ENCODE results near the gene SRCAP.
"Not testable (repeated sequence)": the region's sequence is repeated elsewhere in the genome, so short reads cannot be mapped to it uniquely, and the experiment has no call there.

Gene SRCAP

DNA sequence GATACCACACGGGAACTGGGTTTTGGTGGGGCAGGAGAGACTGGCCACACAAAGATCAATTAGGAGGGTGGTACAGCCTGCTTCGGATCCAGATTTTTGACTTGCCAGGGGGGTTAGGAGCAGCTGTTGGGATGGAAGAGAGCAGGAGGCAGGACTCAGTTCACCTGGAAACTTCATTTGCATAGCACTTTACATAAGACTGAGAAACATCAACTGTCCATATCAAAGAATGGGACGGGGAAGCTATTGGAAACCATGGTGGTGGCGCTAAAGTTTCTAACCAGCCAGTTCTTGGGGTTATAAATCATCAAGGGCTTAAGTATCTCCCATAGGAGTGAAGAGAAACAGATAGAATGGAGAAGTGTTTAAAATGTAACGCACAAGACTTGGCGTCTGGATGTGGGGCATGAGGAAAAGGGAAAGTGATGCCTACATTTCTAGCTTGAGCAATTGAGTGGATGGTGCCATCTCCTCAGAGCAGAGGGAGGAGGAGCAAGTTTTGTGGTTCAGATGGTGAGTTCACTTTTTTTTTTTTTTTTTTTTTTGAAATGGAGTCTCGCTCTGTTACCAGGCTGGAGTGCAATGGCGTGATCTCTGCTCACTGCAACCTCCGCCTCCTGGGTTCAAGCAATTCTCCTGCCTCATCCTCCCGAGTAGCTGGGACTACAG, 6.4 kb upstream of the SRCAP start:
- DNase-seq (ENCODE audit: low read depth) = no peak
- TF ChIP-seq, protein P1, sequence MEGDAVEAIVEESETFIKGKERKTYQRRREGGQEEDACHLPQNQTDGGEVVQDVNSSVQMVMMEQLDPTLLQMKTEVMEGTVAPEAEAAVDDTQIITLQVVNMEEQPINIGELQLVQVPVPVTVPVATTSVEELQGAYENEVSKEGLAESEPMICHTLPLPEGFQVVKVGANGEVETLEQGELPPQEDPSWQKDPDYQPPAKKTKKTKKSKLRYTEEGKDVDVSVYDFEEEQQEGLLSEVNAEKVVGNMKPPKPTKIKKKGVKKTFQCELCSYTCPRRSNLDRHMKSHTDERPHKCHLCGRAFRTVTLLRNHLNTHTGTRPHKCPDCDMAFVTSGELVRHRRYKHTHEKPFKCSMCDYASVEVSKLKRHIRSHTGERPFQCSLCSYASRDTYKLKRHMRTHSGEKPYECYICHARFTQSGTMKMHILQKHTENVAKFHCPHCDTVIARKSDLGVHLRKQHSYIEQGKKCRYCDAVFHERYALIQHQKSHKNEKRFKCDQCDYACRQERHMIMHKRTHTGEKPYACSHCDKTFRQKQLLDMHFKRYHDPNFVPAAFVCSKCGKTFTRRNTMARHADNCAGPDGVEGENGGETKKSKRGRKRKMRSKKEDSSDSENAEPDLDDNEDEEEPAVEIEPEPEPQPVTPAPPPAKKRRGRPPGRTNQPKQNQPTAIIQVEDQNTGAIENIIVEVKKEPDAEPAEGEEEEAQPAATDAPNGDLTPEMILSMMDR (conservative IDR thresholded peaks at IDR 0.05; ENCODE audit: low read length) = no peak
- no peak overlapping the region for H3K4me3 ChIP-seq (ENCODE audit: low read length)

DNA sequence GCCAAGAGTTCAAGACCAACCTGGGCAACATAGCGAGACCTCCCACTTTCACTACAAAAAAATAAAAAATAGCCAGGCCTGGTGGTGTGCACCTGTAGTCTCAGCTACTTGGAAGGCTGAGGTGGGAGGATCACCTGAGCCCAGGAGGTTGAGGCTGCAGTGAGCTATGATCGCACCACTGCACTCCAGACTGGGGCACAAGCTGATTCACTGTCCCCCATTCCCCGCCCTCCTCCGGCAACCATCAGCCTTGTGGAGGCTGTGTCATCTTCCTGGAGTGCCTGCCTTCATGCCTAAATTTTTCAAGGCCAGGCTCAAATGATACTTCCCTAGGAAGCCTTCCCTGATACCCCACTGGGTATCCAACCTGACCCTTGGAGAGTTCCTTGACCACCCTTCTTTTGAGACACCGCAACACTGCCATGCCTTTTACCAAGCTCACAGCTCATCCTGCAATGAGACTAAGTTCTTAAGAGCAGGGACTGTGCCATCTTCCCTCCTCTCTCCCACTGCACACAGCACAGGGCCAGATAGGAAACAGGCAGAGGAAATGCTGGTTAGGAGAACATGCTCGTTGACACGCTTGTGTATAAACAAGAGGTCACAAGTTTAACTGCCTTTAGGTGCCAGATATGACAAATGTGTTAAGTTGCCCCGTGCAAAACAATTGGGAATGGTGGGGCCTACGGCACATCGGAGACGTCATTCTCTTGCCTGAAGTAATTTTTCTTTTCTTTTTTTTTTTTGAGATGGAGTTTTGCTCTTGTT, 3.9 kb upstream of the SRCAP start:
- TF ChIP-seq, protein P1 (conservative IDR thresholded peaks at IDR 0.05; ENCODE audit: low read length) = no peak
- no peak overlapping the region for H3K4me3 ChIP-seq (ENCODE audit: low read length)
- no peak for DNase-seq (ENCODE audit: low read depth)

DNA sequence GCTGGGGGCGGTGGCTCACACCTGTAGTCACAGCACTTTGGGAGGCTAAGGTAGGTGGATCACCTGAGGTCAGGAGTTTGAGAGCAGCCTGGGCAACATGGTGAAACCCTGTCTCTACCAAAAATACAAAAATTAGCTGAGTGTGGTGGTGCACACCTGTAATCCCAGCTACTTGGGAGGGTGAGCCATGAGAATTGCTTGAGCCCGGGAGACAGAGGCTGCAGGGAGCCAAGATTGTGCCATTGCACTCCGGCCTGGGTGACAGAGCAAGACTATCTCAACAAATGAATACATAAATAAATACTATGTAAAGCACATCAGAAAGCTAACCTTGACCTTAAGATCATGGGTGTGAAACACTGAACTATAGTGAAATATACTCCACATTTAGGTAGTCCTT, 2.3 kb upstream of the SRCAP start:
- H3K4me3 ChIP-seq (ENCODE audit: low read length); DNase-seq (ENCODE audit: low read depth): not testable (repeated sequence)

DNA sequence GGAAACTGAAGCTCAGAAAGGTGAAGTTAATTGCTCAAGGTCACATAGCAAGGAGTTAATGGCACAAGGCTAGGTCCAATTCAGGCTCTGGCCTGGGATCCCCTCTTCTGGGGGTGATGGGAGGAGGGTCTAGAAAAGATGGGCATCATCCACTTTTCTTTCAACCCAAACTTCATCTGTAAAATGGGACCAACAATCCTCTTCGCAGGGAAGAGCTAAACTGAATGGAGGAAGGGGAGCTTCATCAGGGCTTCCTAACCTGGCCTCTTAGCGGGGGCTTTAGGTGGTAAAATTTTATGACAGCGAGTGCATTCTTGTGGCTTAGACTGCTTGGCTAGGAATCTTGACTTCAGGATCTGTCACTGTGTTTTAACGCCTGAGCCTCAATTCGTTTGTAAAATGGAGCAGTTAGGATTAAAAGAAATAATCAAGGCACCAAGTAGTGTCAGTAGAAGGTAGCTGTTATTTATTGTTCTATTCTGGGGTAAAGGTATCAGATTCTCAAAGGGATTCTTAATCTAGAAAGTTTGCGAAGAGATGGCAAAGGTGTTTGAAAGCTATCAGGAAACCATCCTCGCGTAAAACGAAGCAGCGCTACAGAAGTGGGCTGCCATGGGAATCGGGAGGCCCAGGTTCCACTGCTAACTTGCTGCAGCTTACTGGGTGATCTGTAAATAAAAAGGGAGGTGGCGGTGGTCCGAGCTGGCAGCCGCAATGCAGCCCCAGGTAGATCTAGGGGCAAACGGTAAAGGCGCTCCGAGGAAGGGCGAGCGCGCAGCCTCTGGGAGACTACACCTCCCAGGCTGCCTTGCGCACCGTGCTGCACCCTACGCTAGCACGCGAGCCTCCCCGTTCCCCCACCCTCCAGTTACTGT, 1.5 kb upstream of the SRCAP start:
- peak overlapping the region; percentile 93 for H3K4me3 ChIP-seq (ENCODE audit: low read length)
- TF ChIP-seq, protein P1 (conservative IDR thresholded peaks at IDR 0.05; ENCODE audit: low read length) = no peak
- DNase-seq (ENCODE audit: low read depth) = no peak

DNA sequence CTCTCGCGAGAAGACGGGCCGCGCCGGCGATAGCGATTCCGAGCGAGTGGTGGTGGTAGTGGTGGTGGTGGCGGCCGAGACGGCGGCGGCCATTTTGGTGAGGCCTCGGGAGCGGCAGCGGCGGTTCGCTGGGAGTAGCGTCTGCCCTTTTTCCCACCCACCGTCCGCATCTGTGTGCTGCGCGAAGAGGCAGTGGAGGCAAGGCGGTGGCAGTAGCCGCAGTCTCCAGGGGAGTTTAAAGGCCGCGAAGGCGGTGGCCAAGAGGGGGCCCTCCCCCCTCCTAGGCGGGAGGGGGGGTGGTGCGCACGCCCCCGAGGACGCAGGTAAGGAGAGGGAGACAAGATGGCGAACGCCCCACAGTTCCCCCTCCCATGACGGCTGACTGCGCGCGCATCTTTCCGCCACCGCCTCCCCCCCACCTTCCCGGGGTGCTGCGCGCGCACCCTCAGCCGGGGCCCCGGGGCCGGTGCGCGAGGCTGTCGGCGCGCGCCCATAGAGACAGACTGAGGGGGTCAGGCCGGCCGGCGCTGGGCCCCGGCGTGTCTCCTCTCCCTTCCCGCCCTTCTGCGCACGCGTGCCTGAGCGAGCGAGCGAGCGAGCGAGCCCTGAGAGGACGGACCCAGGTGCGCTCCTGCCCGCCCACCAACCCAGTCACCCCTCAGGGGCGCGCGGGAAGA, 694 bp upstream of the SRCAP start:
- H3K4me3 ChIP-seq (ENCODE audit: low read length) = peak overlapping the region; percentile 93
- DNase-seq (ENCODE audit: low read depth) = peak; percentile 96
- TF ChIP-seq, protein P1 (conservative IDR thresholded peaks at IDR 0.05; ENCODE audit: low read length) = no peak

DNA sequence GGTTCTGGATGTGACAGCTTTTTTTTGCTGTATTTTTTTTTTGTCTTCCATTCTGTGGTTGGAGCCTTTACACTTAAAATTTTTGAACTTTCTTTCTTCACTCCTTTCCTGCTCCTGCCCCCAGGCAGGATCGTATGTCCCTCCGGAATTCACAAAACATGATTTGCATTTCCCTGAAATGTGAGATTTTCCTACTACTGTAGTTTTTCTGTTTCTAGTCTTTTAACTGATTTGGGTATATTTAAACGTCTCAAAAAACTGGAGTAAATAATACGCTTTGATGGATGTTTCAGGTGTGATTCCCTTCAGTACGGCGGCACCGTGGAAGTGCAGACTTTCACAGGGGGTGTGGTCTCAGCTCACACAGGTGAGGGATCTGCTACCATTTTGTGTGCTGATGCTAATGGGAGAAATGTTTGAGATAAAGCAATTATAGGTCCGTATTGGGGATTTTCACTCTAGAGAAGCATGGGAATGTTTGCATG, 686 bp downstream of the SRCAP start:
- TF ChIP-seq, protein P1 (conservative IDR thresholded peaks at IDR 0.05; ENCODE audit: low read length) = no peak
- no peak for DNase-seq (ENCODE audit: low read depth)
- H3K4me3 ChIP-seq (ENCODE audit: low read length) = peak overlapping the region; percentile 93

DNA sequence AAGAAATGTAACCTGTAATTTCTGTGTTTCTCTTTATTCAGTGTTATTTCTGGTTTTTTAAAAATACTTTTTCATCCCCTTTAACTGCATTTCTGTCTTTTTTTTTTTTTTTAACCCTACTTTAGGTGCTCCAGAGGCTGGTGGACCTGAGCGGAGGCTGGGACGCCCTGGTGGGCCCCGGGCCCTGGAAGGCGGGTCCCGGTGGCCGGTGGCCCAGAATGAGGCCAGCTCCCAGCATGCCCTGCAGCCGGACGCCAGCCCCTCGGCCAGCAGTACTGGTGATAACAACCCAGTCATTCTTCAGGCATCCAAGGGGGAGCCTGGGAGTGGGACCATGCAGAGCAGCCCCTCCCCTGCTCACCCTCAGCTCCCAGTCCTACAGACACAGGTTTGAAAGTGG, 1.5 kb downstream of the SRCAP start:
- no peak overlapping the region for H3K4me3 ChIP-seq (ENCODE audit: low read length)
- TF ChIP-seq, protein P1 (conservative IDR thresholded peaks at IDR 0.05; ENCODE audit: low read length) = no peak
- DNase-seq (ENCODE audit: low read depth) = no peak

Data from AG10803 (cell line).